G401 (cell line): Measurements from ENCODE around the gene LDLRAD4. TPM values are rescaled to one million over a fixed set of nuclear protein-coding genes. Genes with fewer than 3 reads are reported as not detected.

Experiments
- DNase-seq: peaks from one replicate; pipeline ENCODE4 v3.0.0-alpha.2; 2015; ENCODE audit warnings: low spot score
- in situ Hi-C: cut with HindIII; loops from 2 replicates; pipeline ENCODE4 v1.10.0; 2016; ENCODE audit warnings: low sequenced_read_pairs, mixed read lengths
- total RNA-seq: library from RNA; depleted of rRNA; stranded (reverse); fragments of >200 nt; shearing (Covaris generic); gene quantifications from 2 replicates; pipeline ENCODE4 v1.2.3, GENCODE V29; 2014

The LDLRAD4 gene
- total RNA-seq, 1 experiment from 2014 or later, result not detected

- in situ Hi-C loops, result no loop called here
- DNase-seq, result no peak
These were observed 406.8 kb downstream of the LDLRAD4 start for GRCh38 chr18:13625355-13625754.

GRCh38 chr18:13625843-13626543 lies 407.4 kb downstream of the LDLRAD4 start:
- in situ Hi-C loops, result no loop called here
- DNase-seq, result no peak

GRCh38 chr18:13626544-13626908 lies 408.0 kb downstream of the LDLRAD4 start:
- no peak for DNase-seq
- in situ Hi-C loops, result no loop called here

GRCh38 chr18:13627639-13628038 lies 409.1 kb downstream of the LDLRAD4 start:
- in situ Hi-C loops, result no loop called here

DNA sequence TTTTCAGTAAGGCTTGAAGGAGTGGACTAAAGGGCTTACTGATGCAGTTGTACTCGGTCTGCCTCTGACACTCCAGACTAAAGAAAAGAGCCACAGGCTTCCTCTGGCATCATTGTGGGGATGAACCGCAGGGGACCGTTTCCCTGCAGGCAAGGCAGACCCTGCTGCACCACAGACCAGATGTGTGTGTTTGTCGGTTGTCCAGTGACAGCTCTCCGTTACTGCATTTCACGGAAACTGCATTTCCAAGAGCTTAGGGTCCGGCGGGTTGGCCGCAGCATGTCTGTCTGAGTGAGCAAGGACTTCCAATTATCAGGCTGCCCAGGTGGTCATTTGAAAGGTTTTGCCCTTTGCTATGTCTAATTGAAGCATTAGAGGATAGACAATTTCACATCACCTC lies 409.7 kb downstream of the LDLRAD4 start:
- in situ Hi-C loops, result no loop called here
- DNase-seq, result no peak

More at GRCh38 chr18:13627639-13628038, 409.1 kb downstream of the LDLRAD4 start:
- DNase-seq, result no peak

DNA sequence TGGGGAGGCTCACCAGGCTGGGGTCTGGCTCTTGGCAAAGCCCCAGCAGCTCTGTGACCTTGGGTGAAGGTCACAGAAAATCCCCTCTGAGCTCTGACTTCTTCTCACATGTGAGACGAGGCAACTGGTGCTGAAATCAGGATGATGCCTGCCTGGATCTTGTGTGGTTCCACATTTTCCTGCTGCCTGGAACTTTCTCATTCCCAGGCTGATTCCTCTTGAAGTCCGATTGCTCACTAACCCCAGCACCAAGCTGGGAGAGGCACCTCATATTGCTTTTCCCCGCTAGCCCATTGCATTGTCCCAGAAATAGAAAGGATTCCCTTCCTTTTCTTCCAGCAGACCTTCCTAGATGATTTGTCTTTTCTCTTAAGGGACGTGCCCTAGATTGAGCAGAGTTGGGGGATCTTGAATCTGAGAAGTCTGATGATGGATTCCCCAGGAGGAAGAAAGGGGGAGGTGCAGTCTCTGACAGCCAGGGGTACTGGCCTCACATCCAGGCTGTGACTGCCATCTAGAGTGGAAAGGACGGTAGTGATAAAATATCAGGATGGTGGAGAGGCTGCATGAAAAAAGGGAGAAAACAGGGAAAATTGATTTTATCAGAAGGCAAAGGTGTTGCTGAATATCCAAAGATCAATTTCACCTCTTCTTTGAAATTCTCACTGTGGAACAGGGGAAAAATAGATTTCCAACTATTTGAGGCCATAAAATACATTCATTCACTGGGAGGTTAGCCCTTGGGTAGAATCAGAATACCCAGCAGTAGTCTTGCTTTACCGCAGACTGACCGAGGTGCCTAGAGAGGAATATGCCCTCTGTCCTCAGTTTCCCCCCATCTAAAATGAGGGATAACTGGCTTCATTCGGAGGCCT lies 411.5 kb downstream of the LDLRAD4 start:
- peak; percentile 89 for DNase-seq
- in situ Hi-C loops, result no loop called here

- in situ Hi-C loops, result no loop called here
- no peak for DNase-seq
These were observed 412.2 kb downstream of the LDLRAD4 start for GRCh38 chr18:13630716-13631268.

GRCh38 chr18:13633700-13634099 lies 415.1 kb downstream of the LDLRAD4 start:
- in situ Hi-C loops, result no loop called here
- DNase-seq, result no peak

GRCh38 chr18:13635046-13635445 lies 416.5 kb downstream of the LDLRAD4 start:
- in situ Hi-C loops, result no loop called here
- peak; percentile 70 for DNase-seq

DNA sequence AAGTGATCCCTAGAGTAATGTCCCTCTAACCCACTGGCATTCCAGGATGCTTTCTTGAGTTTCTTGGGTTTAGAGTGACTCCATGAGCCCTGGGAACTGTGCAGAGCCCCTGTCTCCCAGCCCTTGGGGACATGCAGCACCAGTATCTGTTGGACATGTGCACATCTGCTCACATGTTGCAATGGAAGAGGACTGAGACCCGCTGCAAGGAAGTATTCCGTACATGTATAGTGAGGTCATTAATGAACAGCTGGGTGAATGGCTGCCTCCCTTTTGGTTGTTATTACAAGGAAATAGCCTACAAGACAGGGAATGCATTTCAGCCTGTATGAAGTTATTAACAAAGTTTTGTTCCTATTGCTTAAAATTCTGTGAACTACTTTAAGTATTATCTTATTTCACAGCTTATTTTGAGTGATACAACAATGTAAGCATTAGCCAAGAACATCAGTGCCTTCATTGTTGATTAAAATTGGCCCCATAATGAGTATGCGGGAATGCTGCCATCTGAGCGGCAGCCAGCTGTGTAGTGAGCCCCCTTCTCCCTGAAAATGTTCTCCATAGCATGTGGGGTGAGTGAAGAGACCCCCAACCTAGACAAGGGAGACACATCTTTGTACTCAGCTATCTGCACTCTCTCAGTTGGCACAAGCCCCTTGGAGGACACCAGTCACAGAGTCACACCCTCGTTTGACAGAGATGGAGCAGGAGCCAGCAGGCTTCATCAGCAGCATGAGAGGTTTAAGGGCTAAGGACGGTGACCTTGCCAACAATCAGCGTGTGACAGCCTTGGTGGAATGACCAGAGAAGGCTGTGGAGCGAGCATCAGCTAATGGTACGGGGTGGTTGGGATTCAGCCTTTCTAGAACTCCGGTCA lies 420.4 kb downstream of the LDLRAD4 start:
- in situ Hi-C loops, result no loop called here
- DNase-seq, result no peak

DNA sequence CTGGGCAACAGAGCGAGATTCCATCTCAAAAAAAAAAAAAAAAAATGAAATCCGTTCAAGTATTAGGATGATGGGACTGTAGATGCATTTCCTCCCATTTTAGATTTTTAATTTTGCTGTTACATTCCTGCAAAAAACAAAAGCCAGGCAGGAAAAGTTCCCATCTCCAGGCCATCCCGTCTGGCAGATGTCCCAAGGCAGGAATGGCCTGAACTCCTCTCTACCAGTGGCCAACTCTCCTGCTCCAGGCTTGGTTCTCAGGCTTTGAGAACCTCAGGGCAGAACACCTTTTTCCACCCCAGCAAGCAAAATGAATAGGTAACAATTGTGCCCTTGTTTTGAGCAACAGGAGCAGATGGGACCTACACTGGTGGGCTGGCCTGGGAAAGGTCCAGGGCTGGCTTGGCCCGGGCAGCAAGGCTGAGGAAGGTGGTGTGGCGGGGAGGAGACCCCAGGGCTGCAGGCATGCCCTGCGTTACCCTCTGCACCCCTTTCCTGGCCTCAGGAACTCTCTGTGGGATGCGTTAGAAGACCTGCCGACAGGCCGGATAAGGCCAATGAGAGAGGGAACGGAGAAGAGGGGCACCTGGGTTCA lies 421.8 kb downstream of the LDLRAD4 start:
- in situ Hi-C loops, result no loop called here
- DNase-seq, result no peak

GRCh38 chr18:13641551-13642439 lies 423.2 kb downstream of the LDLRAD4 start:
- no peak for DNase-seq
- in situ Hi-C loops, result no loop called here

DNA sequence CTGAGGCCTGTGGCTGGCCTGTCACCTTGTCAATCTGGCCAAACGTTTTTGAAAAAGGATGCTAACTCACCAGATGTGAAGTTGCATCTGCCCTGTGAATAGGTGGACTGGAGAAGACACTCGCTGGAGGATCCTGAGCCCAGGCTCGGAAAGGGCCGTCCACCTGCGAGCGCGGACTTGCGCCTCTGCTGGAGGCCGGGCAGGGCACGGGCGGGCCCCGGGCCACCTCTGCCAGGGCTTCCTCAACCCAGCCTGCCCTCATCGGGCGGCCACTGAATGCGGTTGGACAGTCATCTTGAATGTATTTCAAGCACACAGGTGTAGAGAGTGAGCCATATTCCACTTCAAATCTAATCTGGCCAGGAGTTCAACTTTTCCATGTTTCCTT lies 423.9 kb downstream of the LDLRAD4 start:
- in situ Hi-C loops, result no loop called here
- DNase-seq, result no peak

DNA sequence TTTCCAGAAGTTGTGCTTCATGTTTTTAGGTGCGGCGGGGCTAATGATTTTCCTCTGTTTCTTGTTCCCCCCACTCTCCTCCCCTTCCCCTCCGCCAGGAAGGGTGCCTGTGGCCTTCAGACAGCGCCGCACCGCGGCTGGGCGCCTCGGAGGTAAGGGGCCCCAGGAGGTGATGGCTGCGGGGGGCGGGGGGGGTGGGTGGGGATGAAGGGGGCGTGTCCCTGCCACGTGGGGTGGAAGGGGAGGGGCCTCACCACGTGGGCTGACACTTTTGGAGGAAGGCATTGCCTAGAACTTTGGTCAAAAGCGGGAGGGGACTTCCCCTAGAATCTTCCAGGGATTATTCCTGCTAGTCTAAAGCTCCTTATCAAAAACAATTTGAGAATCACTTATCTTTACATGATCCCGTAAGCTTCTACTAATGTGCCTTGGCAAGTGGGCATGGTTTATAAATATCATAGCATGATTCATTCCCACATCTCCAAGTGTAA lies 424.7 kb downstream of the LDLRAD4 start:
- no peak for DNase-seq
- in situ Hi-C loops, result no loop called here

DNA sequence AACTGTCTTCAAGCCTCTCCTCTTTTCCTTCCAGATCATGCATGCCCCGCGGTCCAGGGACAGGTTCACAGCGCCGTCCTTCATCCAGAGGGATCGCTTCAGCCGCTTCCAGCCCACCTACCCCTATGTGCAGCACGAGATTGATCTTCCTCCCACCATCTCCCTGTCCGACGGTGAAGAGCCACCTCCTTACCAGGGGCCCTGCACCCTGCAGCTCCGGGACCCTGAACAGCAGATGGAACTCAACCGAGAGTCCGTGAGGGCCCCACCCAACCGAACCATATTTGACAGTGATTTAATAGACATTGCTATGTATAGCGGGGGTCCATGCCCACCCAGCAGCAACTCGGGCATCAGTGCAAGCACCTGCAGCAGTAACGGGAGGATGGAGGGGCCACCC lies 426.5 kb downstream of the LDLRAD4 start:
- in situ Hi-C loops, result no loop called here
- DNase-seq, result no peak

- in situ Hi-C loops, result no loop called here
- DNase-seq, result no peak
These were observed 428.1 kb downstream of the LDLRAD4 start for GRCh38 chr18:13646633-13647032.

DNA sequence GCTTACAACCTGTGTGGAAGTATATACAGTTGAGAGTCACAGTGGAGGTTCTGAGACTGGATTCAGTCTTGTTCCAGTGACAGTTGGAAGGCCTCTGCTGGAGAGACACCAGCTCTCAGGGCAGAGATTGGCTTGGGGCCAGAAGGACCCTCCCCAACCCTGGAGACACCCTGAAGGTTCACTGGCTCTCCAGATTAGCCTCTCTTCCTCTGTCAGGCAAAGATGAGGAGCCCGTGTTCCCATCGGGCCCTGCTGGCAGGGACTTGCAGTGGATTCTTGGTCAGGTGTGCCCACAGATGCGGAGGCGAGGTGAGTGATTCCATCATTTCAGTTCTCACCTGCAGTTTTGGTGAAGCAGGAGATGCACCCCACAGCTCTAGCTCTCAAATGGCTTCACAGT lies 429.2 kb downstream of the LDLRAD4 start:
- in situ Hi-C loops, result no loop called here
- no peak for DNase-seq
